ENCODE data around the gene DUSP12. TPM values are rescaled to one million over a fixed set of nuclear protein-coding genes. Genes with fewer than 3 reads are reported as not detected.

The DUSP12 gene
- total and polyA plus RNA-seq, 9 of the 15 experiments (the other 6 are each of a cell fraction or from before 2014, with no cell fraction given): 10.4 to 81.4 (median 43.6) TPM

DNA sequence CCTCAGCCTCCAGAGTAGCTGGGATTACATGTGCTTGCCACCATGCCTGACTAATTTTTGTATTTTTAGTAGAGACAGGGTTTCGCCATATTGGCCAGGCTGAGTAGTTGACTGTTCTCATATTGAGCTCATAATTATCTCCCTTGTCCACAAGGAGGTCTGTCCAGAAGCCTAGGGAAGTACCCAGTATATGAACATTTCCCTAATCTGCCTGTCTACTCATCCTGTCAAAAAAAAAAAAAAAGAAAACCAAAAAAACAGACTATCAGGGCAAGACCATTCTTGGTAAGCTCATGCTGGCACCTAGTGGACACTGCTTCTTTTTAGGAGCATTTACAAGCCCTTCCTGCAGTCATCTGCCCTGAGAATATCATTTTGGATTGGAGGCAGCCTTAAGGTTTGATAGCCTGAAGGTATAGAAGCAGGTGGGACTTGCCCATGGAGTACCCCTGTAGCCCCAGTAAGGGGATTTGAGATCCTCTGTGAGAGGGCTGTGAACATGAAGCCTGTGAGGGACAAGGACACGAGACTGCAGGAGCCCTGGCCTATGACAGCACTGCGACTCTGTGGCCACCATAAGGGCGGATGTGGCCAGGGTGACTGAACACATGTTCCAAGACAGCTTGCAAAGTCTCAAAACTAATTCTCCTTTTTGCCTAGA, 10.8 kb upstream of the DUSP12 start (continued):
- TF ChIP-seq ZNF217 (CRISPR knock-in tag; IDR thresholded peaks at IDR 0.05) (no peak), MTA3 (IDR thresholded peaks at IDR 0.05; ENCODE audit: borderline replicate concordance) (peak; percentile 63), PKNOX1 (IDR thresholded peaks at IDR 0.05) (peak; percentile 81), RBBP5 (IDR thresholded peaks at IDR 0.05; ENCODE audit: borderline replicate concordance, insufficient read depth, low read length, poor library complexity, severe bottlenecking) (no peak), ESRRB (CRISPR knock-in tag; IDR thresholded peaks at IDR 0.05; ENCODE audit: borderline replicate concordance) (no peak), ZNF431 (CRISPR knock-in tag; IDR thresholded peaks at IDR 0.05) (no peak), ZNF124 (CRISPR knock-in tag; IDR thresholded peaks at IDR 0.05) (no peak), ELF2 (CRISPR knock-in tag; IDR thresholded peaks at IDR 0.05) (no peak), RFX5 (IDR thresholded peaks at IDR 0.05; ENCODE audit: low read depth, low read length) (peak; percentile 65), ZBTB17 (CRISPR knock-in tag; IDR thresholded peaks at IDR 0.05) (no peak), CCNT2 (IDR thresholded peaks at IDR 0.05; ENCODE audit: borderline replicate concordance, extremely low read depth, insufficient read length, low read depth, low read length) (peak; percentile 15), NCOA4 (IDR thresholded peaks at IDR 0.05; ENCODE audit: partially characterized antibody) (peak; percentile 69), ZNF175 (CRISPR knock-in tag; IDR thresholded peaks at IDR 0.05; ENCODE audit: low read depth) (no peak), LCOR (CRISPR knock-in tag; IDR thresholded peaks at IDR 0.05) (peak; percentile 98), NCOA1 (IDR thresholded peaks at IDR 0.05; ENCODE audit: low read depth) (0 out of 2 replicates have a peak, but pooled peaks have one; percentile 40), RBM25 (IDR thresholded peaks at IDR 0.05; ENCODE audit: low read depth, low read length, severe bottlenecking) (peak; percentile 54), ZNF184 (CRISPR knock-in tag; IDR thresholded peaks at IDR 0.05) (no peak), KLF13 (tag; IDR thresholded peaks at IDR 0.05; ENCODE audit: borderline replicate concordance, low read depth) (no peak), CTCF (IDR thresholded peaks at IDR 0.05 in 2 of 3, conservative IDR thresholded peaks at IDR 0.05 in 1 of 3; ENCODE audit: insufficient read depth in 2 of 3, low read depth in 1 of 3, low read length in 3 of 3) (peak; percentile 79 to 95 (median 88)), ZNF785 (CRISPR knock-in tag; IDR thresholded peaks at IDR 0.05) (no peak)
- TF ChIP-seq, protein P1, sequence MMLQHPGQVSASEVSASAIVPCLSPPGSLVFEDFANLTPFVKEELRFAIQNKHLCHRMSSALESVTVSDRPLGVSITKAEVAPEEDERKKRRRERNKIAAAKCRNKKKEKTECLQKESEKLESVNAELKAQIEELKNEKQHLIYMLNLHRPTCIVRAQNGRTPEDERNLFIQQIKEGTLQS (IDR thresholded peaks at IDR 0.05): peak; percentile 24; the same call in 1 of the 2 replicates
- TF ChIP-seq, protein P1 (CRISPR knock-in tag; conservative IDR thresholded peaks at IDR 0.05): no peak
- TF ChIP-seq, protein P2, sequence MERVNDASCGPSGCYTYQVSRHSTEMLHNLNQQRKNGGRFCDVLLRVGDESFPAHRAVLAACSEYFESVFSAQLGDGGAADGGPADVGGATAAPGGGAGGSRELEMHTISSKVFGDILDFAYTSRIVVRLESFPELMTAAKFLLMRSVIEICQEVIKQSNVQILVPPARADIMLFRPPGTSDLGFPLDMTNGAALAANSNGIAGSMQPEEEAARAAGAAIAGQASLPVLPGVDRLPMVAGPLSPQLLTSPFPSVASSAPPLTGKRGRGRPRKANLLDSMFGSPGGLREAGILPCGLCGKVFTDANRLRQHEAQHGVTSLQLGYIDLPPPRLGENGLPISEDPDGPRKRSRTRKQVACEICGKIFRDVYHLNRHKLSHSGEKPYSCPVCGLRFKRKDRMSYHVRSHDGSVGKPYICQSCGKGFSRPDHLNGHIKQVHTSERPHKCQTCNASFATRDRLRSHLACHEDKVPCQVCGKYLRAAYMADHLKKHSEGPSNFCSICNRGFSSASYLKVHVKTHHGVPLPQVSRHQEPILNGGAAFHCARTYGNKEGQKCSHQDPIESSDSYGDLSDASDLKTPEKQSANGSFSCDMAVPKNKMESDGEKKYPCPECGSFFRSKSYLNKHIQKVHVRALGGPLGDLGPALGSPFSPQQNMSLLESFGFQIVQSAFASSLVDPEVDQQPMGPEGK (CRISPR knock-in tag; IDR thresholded peaks at IDR 0.05; ENCODE audit: borderline replicate concordance): no peak
